KMS-11 (cell line): ENCODE data around the gene TK2.

ENCODE experiments used
- H2AFZ ChIP-seq: fragments of 200-600 bp; sonication (generic); 2 replicates; pipeline ENCODE4 v1.6.1; 2016; ENCODE audit warnings: antibody characterized with exemption, mixed run types, low read depth
- H3K27ac ChIP-seq: fragments of 200-600 bp; sonication (generic); 2 replicates; pipeline ENCODE4 v1.6.1; 2016; ENCODE audit warnings: mild to moderate bottlenecking, mixed run types
- H3K27me3 ChIP-seq: fragments of 200-600 bp; sonication (generic); 2 replicates; pipeline ENCODE4 v1.6.1; 2017; ENCODE audit warnings: mild to moderate bottlenecking, low read depth, mixed run types, moderate library complexity; ENCODE audit not compliant: insufficient read depth
- H3K36me3 ChIP-seq: fragments of 200-600 bp; sonication (generic); 2 replicates; pipeline ENCODE4 v1.6.1; 2017; ENCODE audit warnings: mild to moderate bottlenecking, mixed run types; ENCODE audit not compliant: insufficient read depth
- H3K4me1 ChIP-seq: fragments of 200-600 bp; sonication (generic); 2 replicates; pipeline ENCODE4 v1.6.1; 2016; ENCODE audit warnings: mild to moderate bottlenecking, low read depth, mixed run types; ENCODE audit not compliant: poor library complexity, severe bottlenecking
- H3K4me2 ChIP-seq: fragments of 200-600 bp; sonication (generic); 2 replicates; pipeline ENCODE4 v1.7.0; 2016; ENCODE audit warnings: mild to moderate bottlenecking, mixed run types
- H3K4me3 ChIP-seq: fragments of 200-600 bp; sonication (generic); IDR thresholded peaks from 2 replicates; pipeline ENCODE4 v1.6.1; 2017; ENCODE audit warnings: low read depth, low read length, mixed read lengths; ENCODE audit not compliant: insufficient read depth
- H3K79me2 ChIP-seq: fragments of 200-600 bp; sonication (generic); 2 replicates; pipeline ENCODE4 v1.6.1; 2016; ENCODE audit warnings: low read depth, mixed run types; ENCODE audit not compliant: insufficient read depth
- H3K9ac ChIP-seq: fragments of 200-600 bp; sonication (generic); 2 replicates; pipeline ENCODE4 v1.6.1; 2016; ENCODE audit warnings: mild to moderate bottlenecking, mixed run types
- H4K20me1 ChIP-seq: fragments of 200-600 bp; sonication (generic); 2 replicates; pipeline ENCODE4 v1.6.1; 2016; ENCODE audit warnings: mild to moderate bottlenecking, mixed run types; ENCODE audit not compliant: insufficient read depth
- TF ChIP-seq, protein P1 (sequence below): fragments of 200-600 bp; sonication (generic); conservative IDR thresholded peaks from 2 replicates; pipeline ENCODE4 v1.6.1; 2017; ENCODE audit warnings: low read depth, mild to moderate bottlenecking, antibody characterized with exemption, low read length, moderate library complexity, mixed read lengths

Gene TK2

DNA sequence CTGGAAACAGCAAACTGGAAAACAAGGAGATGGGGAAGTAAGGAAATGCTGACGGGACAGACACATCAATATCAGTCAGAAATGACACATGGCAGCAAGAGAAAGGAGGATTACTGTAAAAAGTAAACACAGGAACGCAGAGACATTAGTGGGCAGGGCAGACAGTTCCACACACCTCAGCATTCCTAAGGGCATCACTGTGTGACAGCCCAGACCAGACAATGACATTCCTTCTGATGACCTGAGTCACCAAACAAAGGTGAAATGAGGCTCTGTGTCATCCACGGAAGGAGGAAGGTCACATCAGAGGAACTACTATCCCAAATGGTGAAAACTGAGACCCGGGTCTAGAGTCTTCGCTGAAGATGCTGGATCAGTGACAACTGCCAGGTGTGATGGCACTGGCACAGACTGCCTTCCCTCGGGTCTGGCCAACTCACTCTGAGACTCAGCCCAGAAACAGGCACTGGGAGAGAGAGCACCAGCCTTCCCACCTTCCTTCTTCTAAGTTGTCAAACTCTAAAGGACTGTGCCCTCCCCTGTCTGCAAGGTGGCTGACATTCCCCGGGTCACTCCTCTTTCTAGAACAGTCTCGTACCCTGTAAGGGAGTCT, 36.7 kb downstream of the TK2 start:
- Histone ChIP-seq H2AFZ (no peak overlapping the region), H3K79me2 (no peaks in the 10 kb centered on the region), H3K36me3 (no peaks in the 10 kb centered on the region), H3K4me2 (no peak overlapping the region), H3K27ac (no peak overlapping the region), H4K20me1 (no peaks in the 10 kb centered on the region), H3K4me3 (no peak overlapping the region), H3K27me3 (no peaks in the 10 kb centered on the region), H3K9ac (no peak overlapping the region), H3K4me1 (peaks cover 37% of the 10 kb centered on the region)
- TF ChIP-seq, protein P1, sequence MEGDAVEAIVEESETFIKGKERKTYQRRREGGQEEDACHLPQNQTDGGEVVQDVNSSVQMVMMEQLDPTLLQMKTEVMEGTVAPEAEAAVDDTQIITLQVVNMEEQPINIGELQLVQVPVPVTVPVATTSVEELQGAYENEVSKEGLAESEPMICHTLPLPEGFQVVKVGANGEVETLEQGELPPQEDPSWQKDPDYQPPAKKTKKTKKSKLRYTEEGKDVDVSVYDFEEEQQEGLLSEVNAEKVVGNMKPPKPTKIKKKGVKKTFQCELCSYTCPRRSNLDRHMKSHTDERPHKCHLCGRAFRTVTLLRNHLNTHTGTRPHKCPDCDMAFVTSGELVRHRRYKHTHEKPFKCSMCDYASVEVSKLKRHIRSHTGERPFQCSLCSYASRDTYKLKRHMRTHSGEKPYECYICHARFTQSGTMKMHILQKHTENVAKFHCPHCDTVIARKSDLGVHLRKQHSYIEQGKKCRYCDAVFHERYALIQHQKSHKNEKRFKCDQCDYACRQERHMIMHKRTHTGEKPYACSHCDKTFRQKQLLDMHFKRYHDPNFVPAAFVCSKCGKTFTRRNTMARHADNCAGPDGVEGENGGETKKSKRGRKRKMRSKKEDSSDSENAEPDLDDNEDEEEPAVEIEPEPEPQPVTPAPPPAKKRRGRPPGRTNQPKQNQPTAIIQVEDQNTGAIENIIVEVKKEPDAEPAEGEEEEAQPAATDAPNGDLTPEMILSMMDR: no peak

DNA sequence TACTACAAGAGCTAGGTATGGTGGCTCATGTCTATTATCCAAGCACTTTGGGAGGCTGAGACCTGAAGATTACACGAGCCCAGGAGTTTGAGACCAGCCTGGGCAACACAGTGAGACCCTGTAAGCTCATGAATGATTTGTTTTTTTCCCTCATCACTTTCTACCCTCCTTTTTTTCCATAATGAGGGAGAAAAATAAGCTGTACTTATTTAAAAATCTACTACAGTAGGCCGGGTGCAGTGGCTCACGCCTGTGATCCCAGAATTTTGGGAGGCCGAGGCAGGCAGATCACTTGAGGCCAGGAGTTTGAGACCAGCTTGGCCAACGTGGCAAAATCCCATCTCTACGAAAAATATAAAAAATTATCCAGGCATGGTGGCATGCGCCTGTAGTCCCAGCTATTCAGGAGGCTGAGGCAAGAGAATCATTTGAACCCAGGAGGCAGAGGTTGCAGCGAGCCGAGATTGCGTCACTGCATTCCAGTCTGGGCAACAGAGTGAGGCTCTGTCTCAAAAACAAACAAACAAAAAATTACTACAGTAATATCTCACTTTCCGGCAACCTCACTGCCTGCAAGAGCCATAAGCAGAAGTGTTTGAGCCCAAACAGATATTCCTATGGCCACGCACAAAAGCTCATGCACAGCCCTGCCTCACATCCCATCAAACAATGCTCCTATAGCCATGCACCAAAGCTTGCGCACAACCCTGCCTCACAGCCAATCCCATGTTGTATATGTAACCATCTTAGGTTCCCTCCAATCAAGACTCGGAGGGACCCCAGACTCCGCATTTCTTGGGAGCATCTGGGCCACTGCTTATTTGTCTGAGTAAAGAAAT, 37.4 kb downstream of the TK2 start:
- Histone ChIP-seq H4K20me1 (no peaks in the 10 kb centered on the region), H3K4me3 (no peak overlapping the region), H2AFZ (no peak overlapping the region), H3K79me2 (no peaks in the 10 kb centered on the region), H3K9ac (no peak overlapping the region), H3K36me3 (no peaks in the 10 kb centered on the region), H3K27ac (no peak overlapping the region), H3K27me3 (no peaks in the 10 kb centered on the region), H3K4me2 (no peak overlapping the region), H3K4me1 (peaks cover 30% of the 10 kb centered on the region)
- TF ChIP-seq, protein P1: no peak

DNA sequence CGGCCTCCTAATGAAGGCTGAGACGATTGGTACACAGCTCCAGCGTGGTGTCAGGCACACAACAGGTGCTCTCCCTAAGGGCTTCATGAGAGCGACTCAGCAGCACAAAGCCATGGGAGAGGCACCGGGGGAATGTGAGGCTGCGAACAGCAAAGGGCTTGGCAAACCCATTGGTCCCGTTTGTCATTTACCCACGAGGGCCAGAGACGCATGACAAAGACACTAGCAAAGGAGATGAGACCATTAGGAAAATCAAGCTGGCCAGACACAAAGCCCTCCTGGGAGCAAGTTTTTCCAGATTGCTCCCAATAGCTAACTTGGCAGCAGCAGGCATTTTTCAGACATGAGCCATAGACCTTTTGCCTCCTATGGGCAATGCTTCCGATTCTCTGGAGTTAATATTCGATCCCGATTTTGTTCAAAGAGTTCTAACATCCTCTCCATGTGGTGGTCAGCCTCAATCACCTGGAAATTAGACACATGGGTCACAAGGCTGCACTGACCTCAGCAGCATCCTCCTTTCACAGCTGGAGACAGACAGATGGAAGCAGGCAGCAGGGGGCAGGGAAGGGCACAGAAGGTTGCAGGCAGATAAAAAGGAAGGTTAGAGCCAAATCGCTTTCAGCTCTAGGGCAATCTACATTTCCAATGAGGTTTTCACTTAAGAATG, 38.2 kb downstream of the TK2 start:
- Histone ChIP-seq H3K4me2 (no peak overlapping the region), H3K36me3 (no peaks in the 10 kb centered on the region), H3K27ac (no peak overlapping the region), H2AFZ (no peak overlapping the region), H3K4me1 (peaks cover 24% of the 10 kb centered on the region), H3K9ac (no peak overlapping the region), H3K4me3 (no peak overlapping the region), H3K27me3 (no peaks in the 10 kb centered on the region), H3K79me2 (no peaks in the 10 kb centered on the region), H4K20me1 (no peaks in the 10 kb centered on the region)
- TF ChIP-seq, protein P1: no peak

DNA sequence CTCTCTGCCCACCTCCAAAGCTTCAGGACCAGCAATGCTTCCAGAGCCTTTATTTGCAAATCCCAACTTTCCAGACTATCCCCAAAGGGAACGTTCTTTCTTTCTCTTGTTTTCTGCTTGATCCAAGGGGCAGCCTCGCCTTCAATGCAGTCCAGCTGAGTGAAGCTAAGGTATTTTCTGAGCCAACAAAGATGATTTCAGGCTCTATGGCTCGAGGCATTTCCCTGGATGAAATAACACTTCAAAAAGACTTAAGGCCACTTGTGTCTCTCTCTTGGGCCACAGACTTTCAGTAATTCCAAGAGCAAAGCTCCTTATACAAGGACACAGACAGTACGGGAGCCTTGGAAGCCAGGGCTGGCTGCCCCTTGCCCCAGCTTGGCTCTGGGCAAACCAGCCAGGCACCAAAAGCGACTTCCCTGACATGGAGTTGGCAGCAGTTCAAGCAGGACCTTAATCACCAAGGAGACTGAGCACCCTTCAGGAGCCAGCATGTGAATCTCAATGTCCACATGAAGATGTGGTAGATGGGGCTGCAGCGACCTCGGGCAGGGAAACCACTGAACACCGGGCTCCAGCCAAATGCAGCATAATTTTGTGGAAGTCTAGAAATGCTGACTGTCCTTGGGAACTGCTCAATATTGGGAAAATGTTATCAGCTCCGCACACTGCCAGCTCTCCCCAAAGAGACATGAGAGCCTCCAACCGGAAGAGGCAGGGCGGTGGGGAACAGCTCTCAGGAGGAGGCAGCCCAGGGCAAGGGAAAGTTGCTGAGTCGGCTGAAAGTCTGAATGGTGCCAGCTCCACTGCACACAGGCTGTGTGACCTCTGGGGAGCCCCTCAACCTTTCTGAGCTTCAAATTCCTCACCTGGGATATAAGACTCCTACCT, 39.0 kb downstream of the TK2 start:
- H4K20me1 ChIP-seq: no peaks in the 10 kb centered on the region
- no peak overlapping the region for H3K4me2 ChIP-seq
- H3K79me2 ChIP-seq: no peaks in the 10 kb centered on the region
- H3K4me1 ChIP-seq: peaks cover 17% of the 10 kb centered on the region
- H3K4me3 ChIP-seq: no peak overlapping the region
- no peak overlapping the region for H3K27ac ChIP-seq
- no peak overlapping the region for H2AFZ ChIP-seq
- H3K27me3 ChIP-seq: no peaks in the 10 kb centered on the region
- no peak overlapping the region for H3K9ac ChIP-seq
- no peaks in the 10 kb centered on the region for H3K36me3 ChIP-seq
- TF ChIP-seq, protein P1: no peak
